ENCODE results near the gene NCKAP5.

- TF ChIP-seq BCL11A (IDR thresholded peaks at IDR 0.05; ENCODE audit: low read depth in 2 of 2, low read length in 2 of 2): no peak
- no peak for TF ChIP-seq TEAD4 (IDR thresholded peaks at IDR 0.05; ENCODE audit: low read depth, low read length)
- TF ChIP-seq EGR1 (IDR thresholded peaks at IDR 0.05; ENCODE audit: borderline replicate concordance, low read depth, low read length): no peak
- no peak for TF ChIP-seq POLR2AphosphoS5 (IDR thresholded peaks at IDR 0.05; ENCODE audit: low read depth, low read length)
- TF ChIP-seq CTCF (IDR thresholded peaks at IDR 0.05; ENCODE audit: control extremely low read depth in 1 of 3, insufficient read depth in 1 of 3, low read depth in 1 of 3, low read length in 3 of 3): no peak
- TF ChIP-seq TAF1 (IDR thresholded peaks at IDR 0.05; ENCODE audit: low read depth, low read length): no peak
- TF ChIP-seq POLR2A (IDR thresholded peaks at IDR 0.05; ENCODE audit: control extremely low read depth in 1 of 2, low read depth in 2 of 2, low read length in 2 of 2): no peak
- no peak for TF ChIP-seq ASH2L (IDR thresholded peaks at IDR 0.05; ENCODE audit: low read length)
- TF ChIP-seq YY1 (IDR thresholded peaks at IDR 0.05; ENCODE audit: low read depth, low read length): no peak
- TF ChIP-seq CHD1 (IDR thresholded peaks at IDR 0.05; ENCODE audit: low read depth, low read length): no peak
- TF ChIP-seq SIN3A (conservative IDR thresholded peaks at IDR 0.05 in 1 of 2, IDR thresholded peaks at IDR 0.05 in 1 of 2; ENCODE audit: low read depth in 1 of 2, low read length in 2 of 2): no peak
- no peak for TF ChIP-seq CREB1 (IDR thresholded peaks at IDR 0.05)
Observed at GRCh38 chr2:133477616-133477990, 90.7 kb downstream of the NCKAP5 start.
